Neural progenitor cell (in vitro differentiated cells): ENCODE measurements around the gene PTOV1. TPM values are rescaled to one million over a fixed set of nuclear protein-coding genes. Genes with fewer than 3 reads are reported as not detected.

Experiments
- DNase-seq: peaks from one replicate; pipeline ENCODE4 v3.0.0-alpha.2; 2016; ENCODE audit warnings: low spot score
- H2AFZ ChIP-seq: fragments of 200-600 bp; sonication (generic); replicated peaks from 2 replicates; pipeline ENCODE4 v1.6.1; 2016; ENCODE audit warnings: antibody characterized with exemption
- H3F3A ChIP-seq: fragments of 200-600 bp; sonication (generic); 2 replicates; pipeline ENCODE4 v1.6.1; 2016; ENCODE audit warnings: antibody characterized with exemption, low read depth
- H3K27ac ChIP-seq: fragments of 200-600 bp; sonication (generic); 2 replicates; pipeline ENCODE4 v1.5.1; 2016; ENCODE audit warnings: mild to moderate bottlenecking
- H3K27me3 ChIP-seq: fragments of 200-600 bp; sonication (generic); 2 replicates; pipeline ENCODE4 v1.6.1; 2016; ENCODE audit warnings: mild to moderate bottlenecking, moderate library complexity
- H3K36me3 ChIP-seq: fragments of 200-600 bp; sonication (generic); 2 replicates; pipeline ENCODE4 v1.5.1; 2016
- H3K4me1 ChIP-seq: fragments of 200-600 bp; sonication (generic); 2 replicates; pipeline ENCODE4 v1.6.1; 2016; ENCODE audit warnings: mixed run types
- H3K4me2 ChIP-seq: fragments of 200-600 bp; sonication (generic); 2 replicates; pipeline ENCODE4 v1.6.1; 2016
- H3K4me3 ChIP-seq: fragments of 200-600 bp; sonication (generic); 2 replicates; pipeline ENCODE4 v1.5.1; 2016
- H3K79me2 ChIP-seq: fragments of 200-600 bp; sonication (generic); 2 replicates; pipeline ENCODE4 v1.6.1; 2016; ENCODE audit warnings: low read depth
- H3K9ac ChIP-seq: fragments of 200-600 bp; sonication (generic); 2 replicates; pipeline ENCODE4 v1.6.1; 2016
- H3K9me3 ChIP-seq: fragments of 200-600 bp; sonication (generic); 2 replicates; pipeline ENCODE4 v1.5.1; 2016; ENCODE audit warnings: low read depth
- H4K20me1 ChIP-seq: fragments of 200-600 bp; sonication (generic); 2 replicates; pipeline ENCODE4 v1.6.1; 2016; ENCODE audit warnings: low read depth
- H3K27ac Mint-ChIP-seq: 3 replicates; pipeline ENCODE4 v1.8.0; 2021; ENCODE audit warnings: mixed read lengths
- H3K27me3 Mint-ChIP-seq: 2 replicates; pipeline ENCODE4 v1.8.0; 2022; ENCODE audit warnings: low read depth, mild to moderate bottlenecking, inconsistent platforms, moderate library complexity, mixed read lengths; ENCODE audit not compliant: insufficient read depth
- H3K36me3 Mint-ChIP-seq: 3 replicates; pipeline ENCODE4 v1.8.0; 2021; ENCODE audit warnings: mixed read lengths
- H3K4me1 Mint-ChIP-seq: 3 replicates; pipeline ENCODE4 v1.8.0; 2021; ENCODE audit warnings: mixed read lengths
- H3K4me3 Mint-ChIP-seq: 3 replicates; pipeline ENCODE4 v1.8.0; 2021; ENCODE audit warnings: mild to moderate bottlenecking, moderate library complexity, mixed read lengths
- H3K9me3 Mint-ChIP-seq: 3 replicates; pipeline ENCODE4 v1.8.0; 2020; ENCODE audit warnings: mixed read lengths
- EZH2 ChIP-seq: fragments of 200-600 bp; sonication (generic); IDR thresholded peaks from 2 replicates; pipeline ENCODE4 v1.6.1; 2017; ENCODE audit warnings: antibody characterized with exemption, mild to moderate bottlenecking, moderate library complexity
- EZH2phosphoT487 ChIP-seq: fragments of 200-600 bp; sonication (generic); IDR thresholded peaks from 2 replicates; pipeline ENCODE4 v1.6.1; 2017; ENCODE audit warnings: antibody characterized with exemption
- total RNA-seq: library from RNA; depleted of rRNA; stranded (reverse); fragments of >200 nt; gene quantifications from 2 replicates; pipeline ENCODE4 v1.2.3, GENCODE V29; 2015; ENCODE audit warnings: low replicate concordance
- TF ChIP-seq, protein P1 (sequence below): fragments of 200-600 bp; sonication (generic); IDR thresholded peaks from 2 replicates; pipeline ENCODE4 v1.5.1; 2017; ENCODE audit warnings: antibody characterized with exemption, mild to moderate bottlenecking

Gene PTOV1
- total RNA-seq, 1 donor from 2014 or later: 63.5 TPM

DNA sequence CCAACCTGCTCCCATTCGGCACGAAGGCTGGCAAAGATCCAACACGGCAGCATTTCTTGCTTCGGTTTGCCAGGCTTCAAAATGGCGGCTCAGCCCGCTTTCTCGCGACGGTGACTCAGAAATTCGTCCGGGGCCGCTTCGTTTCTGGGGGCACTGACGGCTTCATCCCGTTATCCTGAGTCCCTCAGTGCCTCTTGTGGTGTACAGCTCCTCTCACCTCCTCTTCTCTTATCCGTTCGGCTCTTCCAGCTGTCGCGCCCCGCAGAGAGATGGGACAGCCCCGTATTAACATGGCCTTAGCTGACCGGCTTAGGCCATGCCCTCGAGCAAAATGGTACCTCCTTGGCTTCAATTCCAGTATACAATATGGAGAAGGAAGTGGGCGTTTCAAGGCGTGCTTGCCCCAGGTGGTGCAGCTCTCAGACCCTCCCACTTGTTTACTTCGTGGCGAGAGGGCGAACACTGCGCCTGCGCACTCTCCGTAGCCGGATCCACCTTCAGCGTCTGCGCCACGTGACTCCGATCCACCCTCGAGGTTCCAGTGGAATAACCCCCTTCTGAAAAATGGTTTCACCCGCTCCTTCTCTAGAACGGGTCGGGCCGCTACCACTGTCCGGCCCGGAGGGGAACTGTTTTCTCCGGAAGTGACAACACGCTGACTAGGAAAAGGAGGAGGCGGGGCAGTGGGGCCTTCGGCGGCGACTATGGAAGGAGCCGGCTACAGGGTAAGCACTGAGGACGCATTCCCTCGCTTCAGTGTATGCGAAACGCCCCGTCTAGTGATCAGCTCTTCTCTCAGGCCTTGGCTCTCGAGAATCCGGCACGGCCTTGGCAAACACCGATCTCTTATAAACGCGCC is 26.3 kb downstream of the PTOV1 start, which contains the start of the genes AKT1S1 and TBC1D17:
AKT1S1 (minus strand) TSS at position 336 of the 859 bp plus-strand sequence. CDS start 4,060 bp downstream, outside the sequence.
TBC1D17 (plus strand) TSS at position 683 of the 859 bp plus-strand sequence; CDS start at position 705, 22 bp downstream.
- no peaks in the 10 kb centered on the region for H3K9me3 ChIP-seq
- H2AFZ ChIP-seq: peak within 1 kb of the TSS; percentile 83
- Mint-ChIP-seq H3K4me3 (no peak within 1 kb of the TSS), H3K27me3 (peaks cover 2% of the 10 kb centered on the region), H3K27ac (peak within 1 kb of the TSS; percentile 82), H3K9me3 (no peaks in the 10 kb centered on the region), H3K4me1 (peaks cover 20% of the 10 kb centered on the region), H3K36me3 (peaks cover 14% of the 10 kb centered on the region)
- peak within 1 kb of the TSS; percentile 83 for H3K4me2 ChIP-seq
- H3K36me3 ChIP-seq: no peaks in the 10 kb centered on the region
- peak within 1 kb of the TSS; percentile 78 for H3K9ac ChIP-seq
- H3F3A ChIP-seq: peaks cover 6% of the 10 kb centered on the region
- peaks cover 18% of the 10 kb centered on the region for H4K20me1 ChIP-seq
- peaks cover 30% of the 10 kb centered on the region for H3K79me2 ChIP-seq
- DNase-seq: peak; percentile 100
- TF ChIP-seq EZH2 (no peak), EZH2phosphoT487 (no peak)
- TF ChIP-seq, protein P1, sequence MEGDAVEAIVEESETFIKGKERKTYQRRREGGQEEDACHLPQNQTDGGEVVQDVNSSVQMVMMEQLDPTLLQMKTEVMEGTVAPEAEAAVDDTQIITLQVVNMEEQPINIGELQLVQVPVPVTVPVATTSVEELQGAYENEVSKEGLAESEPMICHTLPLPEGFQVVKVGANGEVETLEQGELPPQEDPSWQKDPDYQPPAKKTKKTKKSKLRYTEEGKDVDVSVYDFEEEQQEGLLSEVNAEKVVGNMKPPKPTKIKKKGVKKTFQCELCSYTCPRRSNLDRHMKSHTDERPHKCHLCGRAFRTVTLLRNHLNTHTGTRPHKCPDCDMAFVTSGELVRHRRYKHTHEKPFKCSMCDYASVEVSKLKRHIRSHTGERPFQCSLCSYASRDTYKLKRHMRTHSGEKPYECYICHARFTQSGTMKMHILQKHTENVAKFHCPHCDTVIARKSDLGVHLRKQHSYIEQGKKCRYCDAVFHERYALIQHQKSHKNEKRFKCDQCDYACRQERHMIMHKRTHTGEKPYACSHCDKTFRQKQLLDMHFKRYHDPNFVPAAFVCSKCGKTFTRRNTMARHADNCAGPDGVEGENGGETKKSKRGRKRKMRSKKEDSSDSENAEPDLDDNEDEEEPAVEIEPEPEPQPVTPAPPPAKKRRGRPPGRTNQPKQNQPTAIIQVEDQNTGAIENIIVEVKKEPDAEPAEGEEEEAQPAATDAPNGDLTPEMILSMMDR: no peak
- peak within 1 kb of the TSS; percentile 88 for H3K4me3 ChIP-seq
- H3K27me3 ChIP-seq: no peaks in the 10 kb centered on the region
- H3K4me1 ChIP-seq: peaks cover 10% of the 10 kb centered on the region
- peak within 1 kb of the TSS; percentile 91 for H3K27ac ChIP-seq

DNA sequence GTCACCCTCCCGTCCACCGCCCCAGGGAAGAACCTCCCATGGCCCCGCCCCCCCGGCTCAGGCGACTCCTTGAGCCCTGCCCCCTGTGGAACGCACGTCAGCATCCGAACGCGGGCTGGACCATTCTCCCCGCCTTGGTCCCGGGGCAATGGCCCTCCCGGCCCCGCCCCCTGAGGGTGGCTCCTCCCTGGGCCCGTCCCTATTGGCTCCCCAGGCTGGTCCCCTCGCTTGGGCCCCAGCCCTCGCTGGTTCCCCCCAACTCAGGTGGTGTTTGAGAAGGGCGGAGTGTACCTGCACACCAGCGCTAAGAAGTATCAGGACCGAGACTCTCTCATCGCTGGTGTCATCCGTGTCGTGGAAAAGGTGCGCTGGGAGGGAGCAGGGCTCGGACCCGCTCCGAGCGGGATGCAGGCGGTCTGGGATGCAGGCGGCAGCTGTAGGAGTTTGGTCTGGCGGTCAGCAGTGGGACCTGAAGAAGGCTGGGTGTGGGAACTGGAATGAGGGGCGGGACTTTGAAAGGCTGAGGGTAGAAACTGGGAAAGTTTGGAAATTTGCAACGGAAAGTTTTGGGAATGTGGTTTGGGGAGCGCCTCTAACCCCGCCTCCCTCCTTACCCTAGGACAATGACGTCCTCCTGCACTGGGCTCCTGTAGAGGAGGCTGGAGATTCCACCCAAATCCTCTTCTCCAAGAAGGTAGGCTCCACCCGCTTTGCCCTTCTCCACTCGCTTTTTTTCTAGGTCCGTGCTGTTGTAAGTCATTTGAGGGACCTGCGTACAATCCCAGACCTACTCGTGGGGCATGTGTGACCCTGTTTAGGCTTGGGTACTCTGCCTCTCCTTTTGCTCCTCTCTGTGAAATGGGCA is 27.2 kb downstream of the PTOV1 start:
- H3K4me2 ChIP-seq: peak overlapping the region; percentile 76
- Mint-ChIP-seq H3K4me3 (no peak overlapping the region), H3K27ac (peak overlapping the region; percentile 82), H3K36me3 (peaks cover 17% of the 10 kb centered on the region), H3K27me3 (peaks cover 2% of the 10 kb centered on the region), H3K4me1 (peaks cover 20% of the 10 kb centered on the region), H3K9me3 (no peaks in the 10 kb centered on the region)
- H3K9me3 ChIP-seq: no peaks in the 10 kb centered on the region
- H3K4me3 ChIP-seq: peak overlapping the region; percentile 88
- TF ChIP-seq, protein P1: no peak
- TF ChIP-seq EZH2phosphoT487: no peak
- no peak for TF ChIP-seq EZH2
- H3K27ac ChIP-seq: peak overlapping the region; percentile 87
- peaks cover 3% of the 10 kb centered on the region for H3K36me3 ChIP-seq
- H3K27me3 ChIP-seq: no peaks in the 10 kb centered on the region
- H3K9ac ChIP-seq: peak overlapping the region; percentile 29
- peak; percentile 99 for DNase-seq
- peaks cover 18% of the 10 kb centered on the region for H4K20me1 ChIP-seq
- peaks cover 6% of the 10 kb centered on the region for H3F3A ChIP-seq
- peak overlapping the region; percentile 48 for H2AFZ ChIP-seq
- H3K79me2 ChIP-seq: peaks cover 30% of the 10 kb centered on the region
- H3K4me1 ChIP-seq: peaks cover 10% of the 10 kb centered on the region

DNA sequence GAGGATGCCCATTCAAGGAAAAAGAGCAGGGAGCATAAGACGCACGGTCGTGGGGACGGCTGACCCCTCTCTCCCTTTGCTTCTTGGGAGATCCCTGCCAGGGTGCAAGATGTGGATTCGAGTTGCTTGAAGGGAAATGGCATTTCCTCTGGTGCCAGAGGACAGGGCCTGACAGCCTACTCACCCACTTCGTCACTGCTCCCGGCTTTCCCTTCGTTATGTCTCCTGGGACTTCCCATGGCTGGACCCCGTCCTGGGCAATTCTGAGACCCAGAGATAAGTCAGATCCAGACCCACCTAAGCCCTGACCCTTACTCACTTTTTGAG is 27.7 kb downstream of the PTOV1 start:
- Histone ChIP-seq H3K9me3 (no peaks in the 10 kb centered on the region), H3K27me3 (no peaks in the 10 kb centered on the region), H3K9ac (no peak overlapping the region), H3K4me1 (peaks cover 10% of the 10 kb centered on the region), H3K27ac (no peak overlapping the region), H3K36me3 (peaks cover 4% of the 10 kb centered on the region), H4K20me1 (peaks cover 18% of the 10 kb centered on the region), H3K4me2 (peak overlapping the region; percentile 76), H3K4me3 (peak overlapping the region; percentile 88), H3F3A (peaks cover 6% of the 10 kb centered on the region), H3K79me2 (peaks cover 30% of the 10 kb centered on the region), H2AFZ (no peak overlapping the region)
- H3K27me3 Mint-ChIP-seq: peaks cover 2% of the 10 kb centered on the region
- H3K4me3 Mint-ChIP-seq: no peak overlapping the region
- peaks cover 20% of the 10 kb centered on the region for H3K4me1 Mint-ChIP-seq
- no peak for DNase-seq
- TF ChIP-seq, protein P1: no peak
- TF ChIP-seq EZH2phosphoT487 (no peak), EZH2 (no peak)
- peaks cover 23% of the 10 kb centered on the region for H3K36me3 Mint-ChIP-seq
- no peaks in the 10 kb centered on the region for H3K9me3 Mint-ChIP-seq
- no peak overlapping the region for H3K27ac Mint-ChIP-seq
